K562 (cell line): ENCODE measurements around the gene PHKG2. TPM values are rescaled to one million over a fixed set of nuclear protein-coding genes. Genes with fewer than 3 reads are reported as not detected.
A peak's percentile ranks its signal among the peaks of the same experiment; 100 is the strongest.

Source experiments
- ATAC-seq: fragments of 200-7000 bp; cut with Tn5 transposase; 3 replicates; pipeline ENCODE4 v1.9.1; 2020; ENCODE audit warnings: moderate library complexity
- BruUV-seq: library from RNA; stranded (reverse); fragments of 400-500 nt; replicated peaks from 2 replicates; lab custom pipeline; 2021; lab: Mats Ljungman, UMichigan
- CTCF ChIA-PET: fragments of 300-600 bp; formaldehyde crosslinking; extraction: SDS; loops from one replicate; lab custom pipeline; 2021; ENCODE audit warnings: low intra/inter-chr PET ratio; lab: Yijun Ruan, JAX
- POLR2A ChIA-PET: fragments of 300-600, 350-650 bp; sonication (Branson Sonifier 250); formaldehyde crosslinking; extraction: SDS; loops from one replicate; lab custom pipeline; 2021; ENCODE audit warnings: antibody characterized with exemption, inconsistent platforms; lab: Yijun Ruan, JAX
- DNase-seq, 4 experiments: peaks; one replicate each; pipeline versions ENCODE4 v3.0.0 to v3.0.0-alpha.2; 2011 to 2018; ENCODE audit warnings: low spot score in 3 of 4, mixed read lengths in 3 of 4; ENCODE audit errors: extremely low read depth in 1 of 4
- FAIRE-seq: peaks from 2 replicates; lab custom pipeline; 2011; peaks lifted over from hg19 to GRCh38; lab: Jason Lieb, UNC
- H2AFZ ChIP-seq: 2 replicates; pipeline ENCODE4 v1.6.0; 2011; ENCODE audit warnings: low read depth, low read length, control low read depth, inconsistent platforms
- H3K27ac ChIP-seq: fragments of 200-600 bp; 3 replicates; pipeline ENCODE4 v1.8.0; 2011; ENCODE audit warnings: low read depth, mild to moderate bottlenecking, control low read depth, inconsistent platforms, low read length, moderate library complexity, mixed read lengths; ENCODE audit errors: extremely low read depth
- H3K27me3 ChIP-seq, 2 experiments: fragments of 300-600 bp in 1 of 2; 2 replicates in 1 of 2; 3 replicates in 1 of 2; pipeline versions ENCODE4 v1.6.0 to v1.8.0; 2011; ENCODE audit warnings: inconsistent platforms in 2 of 2, low read length in 2 of 2, mild to moderate bottlenecking in 1 of 2, mixed read lengths in 1 of 2, moderate library complexity in 1 of 2; ENCODE audit not compliant: control insufficient read depth in 2 of 2, insufficient read depth in 2 of 2
- H3K36me3 ChIP-seq: fragments of 300-600 bp; 3 replicates; pipeline ENCODE4 v1.8.0; 2011; ENCODE audit warnings: mild to moderate bottlenecking, low read length, inconsistent platforms; ENCODE audit not compliant: control insufficient read depth, insufficient read depth
- H3K4me1 ChIP-seq, 2 experiments: fragments of 200-600 bp in 1 of 2; replicated peaks in 1 of 2; 2 replicates in 1 of 2; 3 replicates in 1 of 2; pipeline versions ENCODE4 v1.5.1 to v1.8.0; 2011; ENCODE audit warnings: inconsistent platforms in 2 of 2, low read length in 2 of 2, mild to moderate bottlenecking in 1 of 2, mixed read lengths in 1 of 2, moderate library complexity in 1 of 2; ENCODE audit not compliant: control insufficient read depth in 2 of 2, insufficient read depth in 2 of 2
- H3K4me2 ChIP-seq: 2 replicates; pipeline ENCODE4 v1.6.1; 2011; ENCODE audit warnings: low read length, control low read depth, inconsistent platforms, mixed read lengths; ENCODE audit not compliant: insufficient read depth
- H3K4me3 ChIP-seq: fragments of 200-600 bp; sonication (generic), shearing (Covaris generic); 2 replicates; pipeline ENCODE4 v1.5.1; 2016; ENCODE audit warnings: control low read depth, inconsistent platforms
- H3K79me2 ChIP-seq: fragments of 200-600 bp; 3 replicates; pipeline ENCODE4 v1.8.0; 2011; ENCODE audit warnings: low read length, inconsistent platforms; ENCODE audit not compliant: control insufficient read depth, insufficient read depth
- H3K9ac ChIP-seq, 2 experiments: 2 replicates each; pipeline versions ENCODE4 v1.6.0 to v1.6.1; 2011; ENCODE audit warnings: low read depth in 2 of 2, low read length in 2 of 2, control low read depth in 1 of 2, inconsistent platforms in 1 of 2, mild to moderate bottlenecking in 1 of 2, mixed read lengths in 1 of 2; ENCODE audit not compliant: insufficient read depth in 1 of 2
- H3K9me1 ChIP-seq: one replicate; pipeline ENCODE4 v1.6.0; 2011; ENCODE audit warnings: inconsistent platforms, mild to moderate bottlenecking, low read length, moderate library complexity; ENCODE audit not compliant: control insufficient read depth, insufficient read depth
- H3K9me3 ChIP-seq: replicated peaks from 2 replicates; pipeline ENCODE4 v1.5.1; 2011; ENCODE audit warnings: low read depth, low read length, inconsistent platforms; ENCODE audit not compliant: control insufficient read depth, insufficient read depth
- H4K20me1 ChIP-seq: replicated peaks from 2 replicates; pipeline ENCODE4 v1.6.1; 2011; ENCODE audit warnings: low read length, inconsistent platforms, mixed read lengths; ENCODE audit not compliant: control insufficient read depth, insufficient read depth
- FOXK2 ChIP-seq, 2 experiments: fragments of 450-650 bp; IDR thresholded peaks in 1 of 2; conservative IDR thresholded peaks in 1 of 2; 2 replicates each; pipeline ENCODE4 v1.6.1; 2016; ENCODE audit warnings: low read depth in 2 of 2, mild to moderate bottlenecking in 1 of 2
- NONO ChIP-seq, 2 experiments: fragments of 200-400 bp in 1 of 2; fragments of 450-650 bp in 1 of 2; formaldehyde crosslinking in 1 of 2; IDR thresholded peaks; 2 replicates each; pipeline ENCODE4 v1.6.1; 2017; ENCODE audit warnings: low read depth in 2 of 2, mild to moderate bottlenecking in 2 of 2, moderate library complexity in 2 of 2, low read length in 1 of 2
- SETDB1 ChIP-seq: IDR thresholded peaks from one replicate; pipeline ENCODE4 v1.6.1; 2012; ENCODE audit warnings: low read length, control low read depth, inconsistent platforms
- U2AF2 ChIP-seq: fragments of 200-400 bp; formaldehyde crosslinking; optimal IDR thresholded peaks from 2 replicates; pipeline ENCODE3; 2017; ENCODE audit warnings: low read depth, mild to moderate bottlenecking, low read length
- YY1 ChIP-seq, 3 experiments: IDR thresholded peaks; 2 replicates each; pipeline ENCODE4 v1.6.1; 2011; ENCODE audit warnings: low read length in 2 of 3, mild to moderate bottlenecking in 2 of 3, moderate library complexity in 2 of 3, borderline replicate concordance in 1 of 3, control low read depth in 1 of 3, low read depth in 1 of 3; ENCODE audit not compliant: insufficient read depth in 3 of 3, insufficient replicate concordance in 2 of 3, control insufficient read depth in 1 of 3, insufficient read length in 1 of 3; ENCODE audit errors: extremely low read depth in 1 of 3
- ZFX ChIP-seq: sonication (generic); formaldehyde crosslinking; IDR thresholded peaks from 2 replicates; pipeline ENCODE4 v1.8.0; 2022; ENCODE audit warnings: mild to moderate bottlenecking, missing genetic modification reagents, moderate library complexity
- ZSCAN29 ChIP-seq: fragments of 450-650 bp; IDR thresholded peaks from 2 replicates; pipeline ENCODE4 v1.6.1; 2017
- WGBS: fragments of 100-300 bp; shearing (Covaris generic); methylation state at CpG from one replicate; pipeline ENCODE4 v1.1.6; 2016; ENCODE audit warnings: low coverage, mixed read lengths; ENCODE audit not compliant: insufficient coverage; ENCODE audit errors: missing lambda C conversion rate; 5-methylcytosine and 5-hydroxymethylcytosine counted together
- in situ Hi-C: fragments of 300-500 bp; cut with MboI; formaldehyde crosslinking; loops from 4 replicates; pipeline ENCODE4 v1.15.0; 2018; ENCODE audit warnings: inconsistent platforms, mixed read lengths
- intact Hi-C: fragments of 100-400 bp; cut with micrococcal nuclease; formaldehyde crosslinking; loops from 2 replicates; pipeline ENCODE4 v1.14.2; 2022
- polyA plus RNA-seq, 8 experiments: library from polyadenylated mRNA; depleted of rRNA in 4 of 8; stranded (reverse) in 5 of 8; unstranded in 3 of 8; fragments of >200 nt; fragmentation: Nextera tagmentation in 2 of 8; fragmentation: Illumina TruSeq in 1 of 8; extraction: Ambion mirVana in 2 of 8; extraction: Trizol in 1 of 8; gene quantifications; 2 replicates each; pipeline versions ENCODE4 v1.2.1 to v1.2.3, GENCODE V29; 2011 to 2014; ENCODE audit warnings: inconsistent platforms in 1 of 8, missing spikeins in 1 of 8
- total RNA-seq, 7 experiments: library from RNA; depleted of rRNA in 6 of 7; stranded (reverse); fragments of >200 nt in 6 of 7; fragmentation: Illumina TruSeq in 2 of 7; extraction: Trizol in 2 of 7; gene quantifications; 2 replicates each; pipeline versions ENCODE4 v1.2.1 to v1.2.3, GENCODE V29; 2011 to 2021; ENCODE audit warnings: low replicate concordance in 1 of 7
- TF ChIP-seq, protein P1 (sequence below): sonication (generic); formaldehyde crosslinking; IDR thresholded peaks from 2 replicates; pipeline ENCODE4 v1.8.1; 2022; ENCODE audit warnings: missing genetic modification reagents

The PHKG2 gene
- total and polyA plus RNA-seq, 9 of the 15 experiments (the other 6 are each of a cell fraction or from before 2014, with no cell fraction given) = 5.8 to 54.2 (median 30.7) TPM

- TF ChIP-seq U2AF2 = no peak
- TF ChIP-seq, protein P1, sequence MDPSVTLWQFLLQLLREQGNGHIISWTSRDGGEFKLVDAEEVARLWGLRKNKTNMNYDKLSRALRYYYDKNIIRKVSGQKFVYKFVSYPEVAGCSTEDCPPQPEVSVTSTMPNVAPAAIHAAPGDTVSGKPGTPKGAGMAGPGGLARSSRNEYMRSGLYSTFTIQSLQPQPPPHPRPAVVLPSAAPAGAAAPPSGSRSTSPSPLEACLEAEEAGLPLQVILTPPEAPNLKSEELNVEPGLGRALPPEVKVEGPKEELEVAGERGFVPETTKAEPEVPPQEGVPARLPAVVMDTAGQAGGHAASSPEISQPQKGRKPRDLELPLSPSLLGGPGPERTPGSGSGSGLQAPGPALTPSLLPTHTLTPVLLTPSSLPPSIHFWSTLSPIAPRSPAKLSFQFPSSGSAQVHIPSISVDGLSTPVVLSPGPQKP (CRISPR knock-in tag) = no peak
- no peak for TF ChIP-seq SETDB1
- peak in 1 of 2 experiments; percentile 50; a peak in 1 of 4 replicates for TF ChIP-seq NONO (IDR thresholded peaks at IDR 0.05; ENCODE audit: low read depth in 2 of 2, low read length in 1 of 2)
- TF ChIP-seq FOXK2 (conservative IDR thresholded peaks at IDR 0.05 in 1 of 2, IDR thresholded peaks at IDR 0.05 in 1 of 2; ENCODE audit: low read depth in 2 of 2) = peak; percentile 73 to 87; a peak in 3 of 4 replicates
Observed at GRCh38 chr16:30698816-30699614, 49.2 kb upstream of the PHKG2 start, which contains the start of gene SRCAP (continued).

- H2AFZ ChIP-seq = 0 out of 2 replicates have a peak overlapping the region, but pooled peaks have one; percentile 82
- BruUV-seq = no TSS peak
- 2% methylated on average over 8 of the region's 8 CpGs for WGBS
- TF ChIP-seq ZFX (0 out of 2 replicates have a peak, but pooled peaks have one; percentile 3), ZSCAN29 (0 out of 2 replicates have a peak, but pooled peaks have one; percentile 32), YY1 (IDR thresholded peaks at IDR 0.05; ENCODE audit: borderline replicate concordance in 1 of 3, control insufficient read depth in 1 of 3, extremely low read depth in 1 of 3, insufficient read depth in 3 of 3, insufficient read length in 1 of 3, insufficient replicate concordance in 2 of 3, low read depth in 1 of 3, low read length in 2 of 3) (peak in 1 of 3 experiments; percentile 42)
Observed at GRCh38 chr16:30699615-30700099, 48.6 kb upstream of the PHKG2 start.

More at GRCh38 chr16:30699615-30700099, 48.6 kb upstream of the PHKG2 start:
- in situ Hi-C loops = no loop called here
- peak overlapping the region; percentile 82 for H3K4me3 ChIP-seq
- peaks cover 22 to 27% of the 10 kb centered on the region in 2 experiments for H3K4me1 ChIP-seq
- H3K9me3 ChIP-seq = no peaks in the 10 kb centered on the region
- peak overlapping the region; percentile 100 for H3K27ac ChIP-seq
- peak overlapping the region; percentile 99 to 100 for H3K9ac ChIP-seq
- ATAC-seq (no peak), DNase-seq (peak in 1 of 4 experiments; percentile 49), FAIRE-seq (no peak)
- intact Hi-C loops = loop anchor here (2.0 to 10.0 kb wide), 3 partner anchors 41 to 165 kb away; partner anchors contain the start of genes FBRS and ZNF747
- ChIA-PET CTCF (no interaction called here), POLR2A (interaction anchor here (0.6 to 1.6 kb wide), 4 partner anchors 9 to 71 kb away, joined by 3 to 7 read pairs (median 4); no protein-coding TSS in a partner anchor)
- 0 out of 2 replicates have a peak, but pooled peaks cover 7% of the 10 kb centered on the region for H4K20me1 ChIP-seq
- H3K36me3 ChIP-seq = peaks cover 50% of the 10 kb centered on the region
- no peaks in the 10 kb centered on the region for H3K27me3 ChIP-seq
- H3K79me2 ChIP-seq = peaks cover 48% of the 10 kb centered on the region
- peak overlapping the region; percentile 95 for H3K4me2 ChIP-seq
- H3K9me1 ChIP-seq = no peaks in the 10 kb centered on the region
